SH-SY5Y (cell line): ENCODE data around the gene KLHL18.

ENCODE experiments used
- GATA2 ChIP-seq: IDR thresholded peaks from 2 replicates; pipeline ENCODE4 v1.6.1; 2011; ENCODE audit warnings: mild to moderate bottlenecking, low read depth, low read length
- GATA3 ChIP-seq: IDR thresholded peaks from 2 replicates; pipeline ENCODE4 v1.6.1; 2011; ENCODE audit warnings: low read depth, mild to moderate bottlenecking, low read length, moderate library complexity

The KLHL18 gene

GRCh38 chr3:47296562-47297302, 14.0 kb downstream of the KLHL18 start:
- TF ChIP-seq GATA3, result no peak
- TF ChIP-seq GATA2, result no peak

GRCh38 chr3:47298439-47298838, 15.7 kb downstream of the KLHL18 start:
- TF ChIP-seq GATA3 (no peak), GATA2 (no peak)

GRCh38 chr3:47299381-47300318, 16.9 kb downstream of the KLHL18 start:
- TF ChIP-seq GATA2 (no peak), GATA3 (no peak)

- TF ChIP-seq GATA2 (no peak), GATA3 (no peak)
Observed at GRCh38 chr3:47301456-47301855, 18.7 kb downstream of the KLHL18 start.

- no peak for TF ChIP-seq GATA3
- no peak for TF ChIP-seq GATA2
Observed at GRCh38 chr3:47306022-47306421, 23.3 kb downstream of the KLHL18 start.

- TF ChIP-seq GATA2, result no peak
- TF ChIP-seq GATA3, result no peak
Observed at GRCh38 chr3:47310391-47310790, 27.6 kb downstream of the KLHL18 start.

GRCh38 chr3:47313341-47314055, 30.8 kb downstream of the KLHL18 start:
- no peak for TF ChIP-seq GATA2
- TF ChIP-seq GATA3, result no peak

GRCh38 chr3:47314056-47314764, 31.5 kb downstream of the KLHL18 start:
- TF ChIP-seq GATA3 (no peak), GATA2 (no peak)

GRCh38 chr3:47315069-47315647, 32.4 kb downstream of the KLHL18 start:
- TF ChIP-seq GATA2 (no peak), GATA3 (no peak)

- TF ChIP-seq GATA2 (no peak), GATA3 (no peak)
Observed at GRCh38 chr3:47318916-47319315, 36.2 kb downstream of the KLHL18 start.

- TF ChIP-seq GATA3 (no peak), GATA2 (no peak)
Observed at GRCh38 chr3:47319956-47320355, 37.2 kb downstream of the KLHL18 start.

- TF ChIP-seq GATA3, result no peak
Observed at GRCh38 chr3:47323431-47324277, 40.9 kb downstream of the KLHL18 start.
